Measurements from ENCODE around the gene LCN6. TPM values are rescaled to one million over a fixed set of nuclear protein-coding genes. Genes with fewer than 3 reads are reported as not detected.

The LCN6 gene
- polyA plus RNA-seq, 1 donor from 2014 or later = not detected

- H3K9me2 ChIP-seq (ENCODE audit: insufficient read depth, low read length) = no peaks in the 10 kb centered on the region
These were observed 8.3 kb downstream of the LCN6 start for GRCh38 chr9:136740069-136740468.

GRCh38 chr9:136739509-136739908, 8.8 kb downstream of the LCN6 start:
- H2AFZ ChIP-seq (ENCODE audit: low read depth, low read length) = no peak overlapping the region
- no peak overlapping the region for H3K9ac ChIP-seq (ENCODE audit: low read length)
- H3K27ac ChIP-seq (ENCODE audit: low read length) = no peak overlapping the region
- H3K36me3 ChIP-seq (ENCODE audit: insufficient read depth, low read length) = no peaks in the 10 kb centered on the region
- no peaks in the 10 kb centered on the region for H3K79me2 ChIP-seq (replicated peaks; ENCODE audit: insufficient read depth, low read length)
- no peaks in the 10 kb centered on the region for H3F3A ChIP-seq (ENCODE audit: insufficient read depth, low read length, poor library complexity, severe bottlenecking)
- H4K20me1 ChIP-seq (ENCODE audit: insufficient read depth) = no peaks in the 10 kb centered on the region
- no peaks in the 10 kb centered on the region for H3K9me3 ChIP-seq (ENCODE audit: low read length)
- H3K9me2 ChIP-seq (ENCODE audit: insufficient read depth, low read length) = no peaks in the 10 kb centered on the region
- no peak overlapping the region for H3K4me2 ChIP-seq (ENCODE audit: low read length)
- H3K4me3 ChIP-seq (ENCODE audit: low read length) = no peak overlapping the region
- H3K27me3 ChIP-seq (ENCODE audit: insufficient read depth, low read depth, low read length) = no peaks in the 10 kb centered on the region
- TF ChIP-seq SMC3 (conservative IDR thresholded peaks at IDR 0.05; ENCODE audit: poor library complexity) = no peak
- no peak for TF ChIP-seq CTCF (IDR thresholded peaks at IDR 0.05; ENCODE audit: poor library complexity, severe bottlenecking)
- TF ChIP-seq RAD21 (conservative IDR thresholded peaks at IDR 0.05) = no peak
- no peak for TF ChIP-seq MXI1 (conservative IDR thresholded peaks at IDR 0.05; ENCODE audit: poor library complexity, severe bottlenecking)
- no peak for TF ChIP-seq EP300 (conservative IDR thresholded peaks at IDR 0.05; ENCODE audit: poor library complexity, severe bottlenecking)
- no peak for TF ChIP-seq EZH2 (IDR thresholded peaks at IDR 0.05; ENCODE audit: borderline replicate concordance, insufficient read depth, low read length, poor library complexity, severe bottlenecking)
- TF ChIP-seq POLR2AphosphoS5 (IDR thresholded peaks at IDR 0.05) = no peak

More at GRCh38 chr9:136740069-136740468, 8.3 kb downstream of the LCN6 start:
- no peak overlapping the region for H3K4me2 ChIP-seq (ENCODE audit: low read length)
- no peak overlapping the region for H3K27ac ChIP-seq (ENCODE audit: low read length)
- H3K9me3 ChIP-seq (ENCODE audit: low read length) = no peaks in the 10 kb centered on the region
- H3K27me3 ChIP-seq (ENCODE audit: insufficient read depth, low read depth, low read length) = no peaks in the 10 kb centered on the region
- H3K4me3 ChIP-seq (ENCODE audit: low read length) = no peak overlapping the region
- TF ChIP-seq EP300 (conservative IDR thresholded peaks at IDR 0.05; ENCODE audit: poor library complexity, severe bottlenecking) (no peak), RAD21 (conservative IDR thresholded peaks at IDR 0.05) (no peak), EZH2 (IDR thresholded peaks at IDR 0.05; ENCODE audit: borderline replicate concordance, insufficient read depth, low read length, poor library complexity, severe bottlenecking) (no peak), MXI1 (conservative IDR thresholded peaks at IDR 0.05; ENCODE audit: poor library complexity, severe bottlenecking) (no peak), POLR2AphosphoS5 (IDR thresholded peaks at IDR 0.05) (no peak), SMC3 (conservative IDR thresholded peaks at IDR 0.05; ENCODE audit: poor library complexity) (no peak), CTCF (IDR thresholded peaks at IDR 0.05; ENCODE audit: poor library complexity, severe bottlenecking) (no peak), REST (IDR thresholded peaks at IDR 0.05; ENCODE audit: borderline replicate concordance) (no peak), TAF1 (IDR thresholded peaks at IDR 0.05; ENCODE audit: low read depth) (no peak)
- no peaks in the 10 kb centered on the region for H3K79me2 ChIP-seq (replicated peaks; ENCODE audit: insufficient read depth, low read length)
- no peaks in the 10 kb centered on the region for H4K20me1 ChIP-seq (ENCODE audit: insufficient read depth)
- H3K9ac ChIP-seq (ENCODE audit: low read length) = no peak overlapping the region
- no peaks in the 10 kb centered on the region for H3F3A ChIP-seq (ENCODE audit: insufficient read depth, low read length, poor library complexity, severe bottlenecking)
- no peaks in the 10 kb centered on the region for H3K36me3 ChIP-seq (ENCODE audit: insufficient read depth, low read length)
- H2AFZ ChIP-seq (ENCODE audit: low read depth, low read length) = no peak overlapping the region
